Naive thymus-derived CD8-positive, alpha-beta T cell (primary cell): Measurements from ENCODE around the gene HES2. TPM values are rescaled to one million over a fixed set of nuclear protein-coding genes. Genes with fewer than 3 reads are reported as not detected.

Experiments
- ATAC-seq, 2 donors: fragments of 150-1000 bp; cut with Tn5 transposase in 1 of 2; sonication (Bioruptor Pico), chemical (Tn5 transposase) in 1 of 2; 1 replicate in 1 of 2; 2 replicates in 1 of 2; pipeline ENCODE4 v1.10.0; 2021; ENCODE audit warnings: mild to moderate bottlenecking in 2 of 2, moderate library complexity in 2 of 2
- POLR2A ChIA-PET: fragments of 350-600 bp; sonication (Branson Sonifier 250); formaldehyde crosslinking; loops from one replicate; lab custom pipeline; 2021; ENCODE audit warnings: antibody characterized with exemption; lab: Charles Lee
- DNase-seq, 10 donors: peaks; one replicate each; pipeline versions ENCODE4 v3.0.0 to v3.0.0-alpha.2; 2020 to 2022
- H3K27ac Mint-ChIP-seq, 10 donors: one replicate each; pipeline ENCODE4 v1.8.0; 2020 to 2022; ENCODE audit warnings: mild to moderate bottlenecking in 10 of 10, mixed read lengths in 10 of 10, moderate library complexity in 4 of 10, inconsistent platforms in 1 of 10
- H3K27me3 Mint-ChIP-seq, 5 donors: one replicate each; pipeline ENCODE4 v1.8.0; 2021 to 2022; ENCODE audit warnings: mixed read lengths in 5 of 5
- H3K36me3 Mint-ChIP-seq, 3 donors: one replicate each; pipeline ENCODE4 v1.8.0; 2020 to 2022; ENCODE audit warnings: mixed read lengths in 3 of 3, mild to moderate bottlenecking in 2 of 3, inconsistent platforms in 1 of 3
- H3K4me1 Mint-ChIP-seq, 4 donors: one replicate each; pipeline ENCODE4 v1.8.0; 2021 to 2022; ENCODE audit warnings: mixed read lengths in 4 of 4
- H3K4me3 Mint-ChIP-seq, 10 donors: one replicate each; pipeline ENCODE4 v1.8.0; 2020 to 2022; ENCODE audit warnings: mild to moderate bottlenecking in 10 of 10, mixed read lengths in 10 of 10, moderate library complexity in 6 of 10, inconsistent platforms in 1 of 10
- H3K9me3 Mint-ChIP-seq, 9 donors: one replicate each; pipeline ENCODE4 v1.8.0; 2020 to 2022; ENCODE audit warnings: mixed read lengths in 9 of 9, mild to moderate bottlenecking in 3 of 9, inconsistent platforms in 1 of 9, moderate library complexity in 1 of 9
- polyA plus RNA-seq, 3 donors: library from polyadenylated mRNA; unstranded; fragments of 300-500 nt; fragmentation: Illumina TruSeq; gene quantifications; one replicate each; pipeline ENCODE4 v1.2.3, GENCODE V29; 2021
- total RNA-seq, 8 experiments: library from RNA in 2 of 8; stranded (reverse) in 2 of 8; gene quantifications; one replicate each; pipeline ENCODE4 v1.2.3 and lab custom pipeline; 2021 to 2026

The HES2 gene
- total and polyA plus RNA-seq, 5 experiments from 2014 or later, result not detected

GRCh38 chr1:6423321-6423999 is 3.7 kb upstream of the HES2 start:
- ATAC-seq (peak; percentile 76 to 83), DNase-seq (peak; percentile 45 to 80 (median 63))
- H3K9me3 Mint-ChIP-seq, result no peaks in the 10 kb centered on the region
- H3K27ac Mint-ChIP-seq, result no peak overlapping the region
- no peaks in the 10 kb centered on the region for H3K36me3 Mint-ChIP-seq
- H3K4me1 Mint-ChIP-seq, result peaks cover 9 to 22% (median 19%) of the 10 kb centered on the region in 4 donors
- peaks cover 7 to 73% (median 22%) of the 10 kb centered on the region in 5 donors for H3K27me3 Mint-ChIP-seq
- H3K4me3 Mint-ChIP-seq, result peak overlapping the region; percentile 52 to 81 (median 70)
- POLR2A ChIA-PET, result interaction anchor here (0.5 to 1.4 kb wide), 2 partner anchors 34 to 36 kb away, joined by 3 read pairs; no protein-coding TSS in a partner anchor

GRCh38 chr1:6421266-6421665 is 1.5 kb upstream of the HES2 start:
- ATAC-seq (no peak), DNase-seq (no peak)
- peak overlapping the region in 5 of 10 donors; percentile 18 to 61 (median 33) for H3K4me3 Mint-ChIP-seq
- peaks cover 18 to 75% (median 36%) of the 10 kb centered on the region in 5 donors for H3K27me3 Mint-ChIP-seq
- no peaks in the 10 kb centered on the region for H3K9me3 Mint-ChIP-seq
- POLR2A ChIA-PET, result no interaction called here
- peaks cover 7 to 22% (median 20%) of the 10 kb centered on the region in 4 donors for H3K4me1 Mint-ChIP-seq
- no peaks in the 10 kb centered on the region for H3K36me3 Mint-ChIP-seq
- H3K27ac Mint-ChIP-seq, result no peak overlapping the region

- DNase-seq, result no peak
- H3K4me1 Mint-ChIP-seq, result peaks cover 7 to 22% (median 19%) of the 10 kb centered on the region in 4 donors
- H3K4me3 Mint-ChIP-seq, result peak overlapping the region in 5 of 10 donors; percentile 33 to 71 (median 37)
- H3K27ac Mint-ChIP-seq, result no peak overlapping the region
- peaks cover 24 to 77% (median 38%) of the 10 kb centered on the region in 5 donors for H3K27me3 Mint-ChIP-seq
- H3K36me3 Mint-ChIP-seq, result no peaks in the 10 kb centered on the region
- H3K9me3 Mint-ChIP-seq, result no peaks in the 10 kb centered on the region
- no peak for ATAC-seq
- POLR2A ChIA-PET, result interaction anchor here (0.6 kb wide), 1 partner anchor 125 kb away, joined by 4 read pairs; no protein-coding TSS in a partner anchor
Measured at GRCh38 chr1:6420454-6421042, 829 bp upstream of the HES2 start.

- peaks cover 10 to 24% (median 22%) of the 10 kb centered on the region in 4 donors for H3K4me1 Mint-ChIP-seq
- H3K9me3 Mint-ChIP-seq, result no peaks in the 10 kb centered on the region
- POLR2A ChIA-PET, result interaction anchor here (0.6 kb wide), 1 partner anchor 121 kb away, joined by 6 read pairs; no protein-coding TSS in a partner anchor
- H3K27ac Mint-ChIP-seq, result no peak overlapping the region
- H3K27me3 Mint-ChIP-seq, result peaks cover 28 to 85% (median 47%) of the 10 kb centered on the region in 5 donors
- DNase-seq, result no peak
- H3K4me3 Mint-ChIP-seq, result peak overlapping the region in 5 of 10 donors; percentile 36 to 71 (median 64)
- H3K36me3 Mint-ChIP-seq, result no peaks in the 10 kb centered on the region
- peak; percentile 17 to 19 for ATAC-seq
Measured at GRCh38 chr1:6419397-6419803, 319 bp downstream of the HES2 start.

GRCh38 chr1:6418668-6419396 is 887 bp downstream of the HES2 start:
- Mint-ChIP-seq H3K9me3 (no peaks in the 10 kb centered on the region), H3K4me1 (peaks cover 7 to 21% (median 19%) of the 10 kb centered on the region in 4 donors), H3K36me3 (no peaks in the 10 kb centered on the region), H3K27ac (no peak overlapping the region), H3K27me3 (peaks cover 28 to 85% (median 48%) of the 10 kb centered on the region in 5 donors), H3K4me3 (peak overlapping the region in 8 of 10 donors; percentile 36 to 71 (median 52))
- POLR2A ChIA-PET, result interaction anchor here (0.6 kb wide), 1 partner anchor 121 kb away, joined by 6 read pairs; no protein-coding TSS in a partner anchor
- ATAC-seq (no peak), DNase-seq (no peak)

GRCh38 chr1:6417961-6418667 is 1.6 kb downstream of the HES2 start:
- Mint-ChIP-seq H3K27ac (no peak overlapping the region), H3K27me3 (peaks cover 28 to 87% (median 50%) of the 10 kb centered on the region in 5 donors), H3K9me3 (no peaks in the 10 kb centered on the region), H3K36me3 (no peaks in the 10 kb centered on the region), H3K4me3 (no peak overlapping the region), H3K4me1 (peaks cover 6 to 18% (median 14%) of the 10 kb centered on the region in 4 donors)
- POLR2A ChIA-PET, result no interaction called here
- DNase-seq (no peak), ATAC-seq (no peak)

GRCh38 chr1:6416906-6417305 is 2.8 kb downstream of the HES2 start:
- POLR2A ChIA-PET, result no interaction called here
- Mint-ChIP-seq H3K4me3 (no peak overlapping the region), H3K27ac (no peak overlapping the region), H3K9me3 (no peaks in the 10 kb centered on the region), H3K4me1 (peaks cover 6 to 18% (median 14%) of the 10 kb centered on the region in 4 donors), H3K36me3 (no peaks in the 10 kb centered on the region), H3K27me3 (peaks cover 27 to 83% (median 50%) of the 10 kb centered on the region in 5 donors)
- ATAC-seq, result no peak
- DNase-seq, result no peak

GRCh38 chr1:6416295-6416656 is 3.4 kb downstream of the HES2 start:
- peaks cover 6 to 18% (median 14%) of the 10 kb centered on the region in 4 donors for H3K4me1 Mint-ChIP-seq

GRCh38 chr1:6414881-6415626 is 4.7 kb downstream of the HES2 start:
- DNase-seq (no peak), ATAC-seq (no peak)
- peaks cover 24 to 73% (median 44%) of the 10 kb centered on the region in 5 donors for H3K27me3 Mint-ChIP-seq
- H3K4me1 Mint-ChIP-seq, result peaks cover 6 to 9% (median 8%) of the 10 kb centered on the region in 4 donors
- no peaks in the 10 kb centered on the region for H3K9me3 Mint-ChIP-seq
- no peak overlapping the region for H3K27ac Mint-ChIP-seq
- H3K4me3 Mint-ChIP-seq, result peak overlapping the region in 1 of 10 donors; percentile 34
- POLR2A ChIA-PET, result interaction anchor here (0.8 kb wide), 1 partner anchor 67 kb away, joined by 3 read pairs; no protein-coding TSS in a partner anchor
- no peaks in the 10 kb centered on the region for H3K36me3 Mint-ChIP-seq

More at GRCh38 chr1:6416295-6416656, 3.4 kb downstream of the HES2 start:
- Mint-ChIP-seq H3K27ac (no peak overlapping the region), H3K9me3 (no peaks in the 10 kb centered on the region), H3K36me3 (no peaks in the 10 kb centered on the region), H3K27me3 (peaks cover 24 to 79% (median 45%) of the 10 kb centered on the region in 5 donors), H3K4me3 (no peak overlapping the region)
- DNase-seq, result no peak
- POLR2A ChIA-PET, result no interaction called here
- ATAC-seq, result no peak

GRCh38 chr1:6414443-6414844 is 5.3 kb downstream of the HES2 start:
- Mint-ChIP-seq H3K27ac (peak overlapping the region in 2 of 10 donors; percentile 4 to 11), H3K4me1 (peaks cover 6 to 9% (median 7%) of the 10 kb centered on the region in 4 donors), H3K36me3 (no peaks in the 10 kb centered on the region), H3K27me3 (peaks cover 24 to 71% (median 44%) of the 10 kb centered on the region in 5 donors), H3K4me3 (peak overlapping the region in 1 of 10 donors; percentile 36), H3K9me3 (no peaks in the 10 kb centered on the region)
- DNase-seq, result peak in 3 of 10 donors; percentile 24 to 37 (median 29)
- POLR2A ChIA-PET, result interaction anchor here (0.8 kb wide), 1 partner anchor 66 kb away, joined by 3 read pairs; no protein-coding TSS in a partner anchor
- peak; percentile 76 to 83 for ATAC-seq

GRCh38 chr1:6412896-6413295 is 6.8 kb downstream of the HES2 start:
- ATAC-seq (no peak), DNase-seq (no peak)
- Mint-ChIP-seq H3K27ac (no peak overlapping the region), H3K36me3 (no peaks in the 10 kb centered on the region), H3K9me3 (no peaks in the 10 kb centered on the region), H3K27me3 (peaks cover 23 to 68% (median 47%) of the 10 kb centered on the region in 5 donors), H3K4me3 (no peak overlapping the region), H3K4me1 (peaks cover 6 to 8% (median 6%) of the 10 kb centered on the region in 4 donors)
- POLR2A ChIA-PET, result no interaction called here
